GM12878 (cell line): ENCODE measurements around the gene FANCI. TPM values are rescaled to one million over a fixed set of nuclear protein-coding genes. Genes with fewer than 3 reads are reported as not detected.

Source experiments
- ATAC-seq: fragments of 200-7000 bp; cut with Tn5 transposase; 3 replicates; pipeline ENCODE4 v1.9.1; 2020; ENCODE audit warnings: mild to moderate bottlenecking, moderate library complexity
- BruUV-seq: library from RNA; stranded (reverse); fragments of 400-500 nt; replicated peaks from 2 replicates; lab custom pipeline; 2021; lab: Mats Ljungman, UMichigan
- CTCF ChIA-PET: fragments of 300-600 bp; sonication (Branson Sonifier 250); formaldehyde crosslinking; extraction: SDS; loops from one replicate; lab custom pipeline; 2021; ENCODE audit warnings: inconsistent platforms; lab: Yijun Ruan, JAX
- POLR2A ChIA-PET: fragments of 350-600 bp; formaldehyde crosslinking; extraction: SDS; loops from one replicate; lab custom pipeline; 2021; ENCODE audit warnings: inconsistent platforms; lab: Charles Lee
- RAD21 ChIA-PET: fragments of 300-600 bp; sonication (Branson Sonifier 250); formaldehyde crosslinking; loops from one replicate; lab custom pipeline; 2023; ENCODE audit warnings: antibody characterized with exemption; ENCODE audit not compliant: unreplicated experiment; lab: Charles Lee
- SMC1A ChIA-PET: fragments of 300-600 bp; sonication (Branson Sonifier 250); formaldehyde crosslinking; loops from one replicate; lab custom pipeline; 2023; ENCODE audit not compliant: unreplicated experiment, uncharacterized antibody; lab: Charles Lee
- DNase-seq: peaks from one replicate; pipeline ENCODE4 v3.0.0-alpha.2; 2011; ENCODE audit warnings: low read depth, low spot score
- FAIRE-seq: peaks from 3 replicates; lab custom pipeline; 2011; peaks lifted over from hg19 to GRCh38; lab: Jason Lieb, UNC
- H2AFZ ChIP-seq: 2 replicates; pipeline ENCODE4 v1.6.0; 2011; ENCODE audit warnings: low read depth, low read length, control low read depth; ENCODE audit not compliant: control insufficient read depth
- H3K27ac ChIP-seq: 2 replicates; pipeline ENCODE4 v1.5.1; 2011; ENCODE audit warnings: control low read depth; ENCODE audit not compliant: control insufficient read depth, insufficient read depth
- H3K27me3 ChIP-seq, 2 experiments: replicated peaks in 1 of 2; 2 replicates each; pipeline versions ENCODE4 v1.6.0 to v1.6.1; 2011; ENCODE audit warnings: low read length in 1 of 2; ENCODE audit not compliant: control insufficient read depth in 2 of 2, insufficient read depth in 2 of 2
- H3K36me3 ChIP-seq, 2 experiments: 2 replicates each; pipeline ENCODE4 v1.5.1; 2011; ENCODE audit warnings: low read length in 1 of 2; ENCODE audit not compliant: control insufficient read depth in 2 of 2, insufficient read depth in 2 of 2
- H3K4me1 ChIP-seq: 2 replicates; pipeline ENCODE4 v1.6.1; 2011; ENCODE audit warnings: mild to moderate bottlenecking, low read length, moderate library complexity, mixed read lengths; ENCODE audit not compliant: control insufficient read depth, insufficient read depth
- H3K4me2 ChIP-seq: 2 replicates; pipeline ENCODE4 v1.6.0; 2011; ENCODE audit warnings: control low read depth; ENCODE audit not compliant: control insufficient read depth, insufficient read depth
- H3K4me3 ChIP-seq: fragments of 200-600 bp; sonication (generic); 2 replicates; pipeline ENCODE4 v1.5.1; 2016
- H3K79me2 ChIP-seq: 2 replicates; pipeline ENCODE4 v1.6.0; 2011; ENCODE audit warnings: low read length; ENCODE audit not compliant: control insufficient read depth, insufficient read depth
- H3K9ac ChIP-seq: 2 replicates; pipeline ENCODE4 v1.8.0; 2011; ENCODE audit warnings: low read length, control low read depth, mixed read lengths; ENCODE audit not compliant: control insufficient read depth, insufficient read depth
- H3K9me3 ChIP-seq: replicated peaks from 3 replicates; pipeline ENCODE4 v1.5.1; 2011; ENCODE audit warnings: mild to moderate bottlenecking, low read length; ENCODE audit not compliant: control insufficient read depth, insufficient read depth
- H4K20me1 ChIP-seq: 2 replicates; pipeline ENCODE4 v1.6.0; 2011; ENCODE audit not compliant: control insufficient read depth, insufficient read depth
- CEBPB ChIP-seq, 2 experiments: fragments of 150-350 bp in 1 of 2; IDR thresholded peaks; 2 replicates each; pipeline ENCODE4 v1.6.1; 2012 to 2014; ENCODE audit warnings: low read depth in 2 of 2, low read length in 2 of 2, borderline replicate concordance in 1 of 2, inconsistent platforms in 1 of 2
- HDGF ChIP-seq: fragments of 450-650 bp; IDR thresholded peaks from 2 replicates; pipeline ENCODE4 v1.6.1; 2016; ENCODE audit warnings: antibody characterized with exemption
- IKZF1 ChIP-seq: fragments of 450-650 bp; conservative IDR thresholded peaks from 2 replicates; pipeline ENCODE4 v1.6.1; 2017; ENCODE audit warnings: antibody characterized with exemption, mild to moderate bottlenecking
- IRF4 ChIP-seq: IDR thresholded peaks from 2 replicates; pipeline ENCODE4 v1.6.1; 2011; ENCODE audit warnings: low read depth, low read length
- NR2F1 ChIP-seq: fragments of 450-650 bp; conservative IDR thresholded peaks from 2 replicates; pipeline ENCODE4 v1.6.1; 2017; ENCODE audit warnings: mild to moderate bottlenecking
- POLR2AphosphoS2 ChIP-seq: IDR thresholded peaks from 2 replicates; pipeline ENCODE4 v1.6.1; 2011; ENCODE audit warnings: low read depth, mild to moderate bottlenecking, low read length, improper control_type of control experiment, moderate library complexity
- RAD21 ChIP-seq: IDR thresholded peaks from 2 replicates; pipeline ENCODE4 v1.6.1; 2011; ENCODE audit warnings: mild to moderate bottlenecking, low read depth, low read length, moderate library complexity; ENCODE audit not compliant: insufficient read depth
- SMAD1 ChIP-seq: fragments of 450-650 bp; IDR thresholded peaks from 2 replicates; pipeline ENCODE4 v1.6.1; 2018; ENCODE audit warnings: mild to moderate bottlenecking, low read depth; ENCODE audit not compliant: partially characterized antibody
- WRNIP1 ChIP-seq: IDR thresholded peaks from 2 replicates; pipeline ENCODE4 v1.6.1; 2011; ENCODE audit warnings: low read depth, low read length, improper control_type of control experiment, borderline replicate concordance
- ZSCAN29 ChIP-seq: fragments of 450-650 bp; IDR thresholded peaks from 2 replicates; pipeline ENCODE4 v1.6.1; 2017; ENCODE audit warnings: mild to moderate bottlenecking, moderate library complexity
- WGBS: methylation state at CpG from one replicate; pipeline ENCODE4 v1.1.6; 2016; ENCODE audit warnings: low lambda C conversion rate; ENCODE audit not compliant: insufficient replicate concordance, insufficient coverage; ENCODE audit errors: missing lambda C conversion rate; 5-methylcytosine and 5-hydroxymethylcytosine counted together
- in situ Hi-C: fragments of 300-500 bp; cut with MboI; formaldehyde crosslinking; loops from 9 replicates; pipeline ENCODE4 v1.14.3; 2018; ENCODE audit warnings: mixed read lengths
- intact Hi-C: fragments of 100-400 bp; cut with micrococcal nuclease; formaldehyde crosslinking; loops from one replicate; pipeline ENCODE4 v1.14.2; 2022; ENCODE audit not compliant: unreplicated experiment
- polyA plus RNA-seq, 11 experiments: library from polyadenylated mRNA; depleted of rRNA in 4 of 11; unstranded in 6 of 11; stranded (reverse) in 5 of 11; fragments of >200 nt; fragmentation: Nextera tagmentation in 4 of 11; fragmentation: Illumina TruSeq in 1 of 11; extraction: Ambion mirVana in 4 of 11; extraction: Trizol in 1 of 11; gene quantifications; 1 replicate in 1 of 11; 2 replicates in 10 of 11; pipeline versions ENCODE4 v1.2.1 to v1.2.3, GENCODE V29; 2011 to 2016; ENCODE audit warnings: inconsistent platforms in 2 of 11, missing spikeins in 2 of 11, low read depth in 1 of 11
- total RNA-seq, 4 experiments: library from RNA; depleted of rRNA in 3 of 4; stranded (reverse); fragments of >200 nt in 3 of 4; fragmentation: Illumina TruSeq in 1 of 4; extraction: Trizol in 1 of 4; gene quantifications; 2 replicates each; pipeline versions ENCODE4 v1.2.1 to v1.2.3, GENCODE V29; 2013 to 2021
- TF ChIP-seq, protein P1 (sequence below): IDR thresholded peaks from 2 replicates; pipeline ENCODE4 v1.6.1; 2011; ENCODE audit warnings: low read depth, low read length, improper control_type of control experiment, borderline replicate concordance
- TF ChIP-seq, protein P2 (sequence below): IDR thresholded peaks from 2 replicates; pipeline ENCODE4 v1.6.1; 2012; ENCODE audit warnings: improper control_type of control experiment, low read depth, low read length; ENCODE audit not compliant: insufficient replicate concordance
- TF ChIP-seq, protein P3 (sequence below): IDR thresholded peaks from 2 replicates; pipeline ENCODE4 v1.6.1; 2012; ENCODE audit warnings: low read depth, low read length, improper control_type of control experiment
- TF ChIP-seq, protein P4 (sequence below): fragments of 450-650 bp; formaldehyde crosslinking; IDR thresholded peaks from 2 replicates; pipeline ENCODE4 v1.4.0; 2022; ENCODE audit warnings: mild to moderate bottlenecking, moderate library complexity

Gene FANCI
- total and polyA plus RNA-seq, 10 of the 15 experiments (the other 5 are each of a cell fraction or from before 2014, with no cell fraction given) = 38.1 to 129 (median 82.4) TPM

DNA sequence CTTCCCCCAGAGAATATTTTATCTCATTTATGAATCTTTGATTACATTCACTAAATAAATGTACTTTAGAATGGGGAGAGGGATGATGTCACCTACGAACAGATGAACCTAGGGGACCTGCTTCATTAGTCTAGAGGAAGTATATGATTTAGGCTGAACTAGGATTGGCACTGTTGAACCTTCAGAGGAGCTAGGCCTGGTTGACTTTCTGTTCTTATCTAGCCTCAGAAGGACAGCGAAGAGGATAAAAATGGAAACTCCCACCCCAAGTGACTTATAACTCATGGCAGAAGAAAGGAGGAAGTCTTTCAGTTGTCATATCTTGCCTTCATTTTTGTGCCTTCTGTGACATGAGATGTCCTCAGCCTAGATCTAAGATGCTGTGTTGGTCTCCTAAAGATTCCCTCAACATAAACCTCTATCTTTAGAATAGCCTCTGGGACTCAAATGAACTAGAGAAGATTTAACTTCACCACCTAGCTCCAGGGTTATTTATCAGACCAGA, 48.2 kb downstream of the FANCI start:
- H3K4me1 ChIP-seq = no peaks in the 10 kb centered on the region
- H3K79me2 ChIP-seq = no peaks in the 10 kb centered on the region
- RAD21 ChIA-PET = no interaction called here
- H4K20me1 ChIP-seq = no peaks in the 10 kb centered on the region
- H3K4me2 ChIP-seq = no peak overlapping the region
- H3K4me3 ChIP-seq = no peak overlapping the region
- H3K9ac ChIP-seq = no peak overlapping the region
- H3K36me3 ChIP-seq = peaks cover 8 to 12% of the 10 kb centered on the region in 2 experiments
- FAIRE-seq (no peak), ATAC-seq (no peak), DNase-seq (no peak)
- H3K27me3 ChIP-seq = no peaks in the 10 kb centered on the region
- no peaks in the 10 kb centered on the region for H3K9me3 ChIP-seq
- SMC1A ChIA-PET = no interaction called here
- H3K27ac ChIP-seq = no peak overlapping the region
- intact Hi-C loops = no loop called here
- POLR2A ChIA-PET = no interaction called here
- CTCF ChIA-PET = interaction anchor here (1.1 kb wide), 1 partner anchor 68 kb away, joined by 5 read pairs; no protein-coding TSS in a partner anchor
- WGBS = 50% methylated on average over 2 of the region's 2 CpGs
- H2AFZ ChIP-seq = no peak overlapping the region
- in situ Hi-C loops = no loop called here
- BruUV-seq = no TSS peak
- TF ChIP-seq IKZF1 (no peak), IRF4 (no peak), WRNIP1 (no peak), ZSCAN29 (no peak), POLR2AphosphoS2 (no peak), NR2F1 (no peak), SMAD1 (no peak), HDGF (no peak), CEBPB (IDR thresholded peaks at IDR 0.05; ENCODE audit: borderline replicate concordance in 1 of 2, low read depth in 2 of 2, low read length in 2 of 2) (no peak), RAD21 (no peak)
- TF ChIP-seq, protein P1, sequence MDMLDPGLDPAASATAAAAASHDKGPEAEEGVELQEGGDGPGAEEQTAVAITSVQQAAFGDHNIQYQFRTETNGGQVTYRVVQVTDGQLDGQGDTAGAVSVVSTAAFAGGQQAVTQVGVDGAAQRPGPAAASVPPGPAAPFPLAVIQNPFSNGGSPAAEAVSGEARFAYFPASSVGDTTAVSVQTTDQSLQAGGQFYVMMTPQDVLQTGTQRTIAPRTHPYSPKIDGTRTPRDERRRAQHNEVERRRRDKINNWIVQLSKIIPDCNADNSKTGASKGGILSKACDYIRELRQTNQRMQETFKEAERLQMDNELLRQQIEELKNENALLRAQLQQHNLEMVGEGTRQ = no peak
- TF ChIP-seq, protein P2, sequence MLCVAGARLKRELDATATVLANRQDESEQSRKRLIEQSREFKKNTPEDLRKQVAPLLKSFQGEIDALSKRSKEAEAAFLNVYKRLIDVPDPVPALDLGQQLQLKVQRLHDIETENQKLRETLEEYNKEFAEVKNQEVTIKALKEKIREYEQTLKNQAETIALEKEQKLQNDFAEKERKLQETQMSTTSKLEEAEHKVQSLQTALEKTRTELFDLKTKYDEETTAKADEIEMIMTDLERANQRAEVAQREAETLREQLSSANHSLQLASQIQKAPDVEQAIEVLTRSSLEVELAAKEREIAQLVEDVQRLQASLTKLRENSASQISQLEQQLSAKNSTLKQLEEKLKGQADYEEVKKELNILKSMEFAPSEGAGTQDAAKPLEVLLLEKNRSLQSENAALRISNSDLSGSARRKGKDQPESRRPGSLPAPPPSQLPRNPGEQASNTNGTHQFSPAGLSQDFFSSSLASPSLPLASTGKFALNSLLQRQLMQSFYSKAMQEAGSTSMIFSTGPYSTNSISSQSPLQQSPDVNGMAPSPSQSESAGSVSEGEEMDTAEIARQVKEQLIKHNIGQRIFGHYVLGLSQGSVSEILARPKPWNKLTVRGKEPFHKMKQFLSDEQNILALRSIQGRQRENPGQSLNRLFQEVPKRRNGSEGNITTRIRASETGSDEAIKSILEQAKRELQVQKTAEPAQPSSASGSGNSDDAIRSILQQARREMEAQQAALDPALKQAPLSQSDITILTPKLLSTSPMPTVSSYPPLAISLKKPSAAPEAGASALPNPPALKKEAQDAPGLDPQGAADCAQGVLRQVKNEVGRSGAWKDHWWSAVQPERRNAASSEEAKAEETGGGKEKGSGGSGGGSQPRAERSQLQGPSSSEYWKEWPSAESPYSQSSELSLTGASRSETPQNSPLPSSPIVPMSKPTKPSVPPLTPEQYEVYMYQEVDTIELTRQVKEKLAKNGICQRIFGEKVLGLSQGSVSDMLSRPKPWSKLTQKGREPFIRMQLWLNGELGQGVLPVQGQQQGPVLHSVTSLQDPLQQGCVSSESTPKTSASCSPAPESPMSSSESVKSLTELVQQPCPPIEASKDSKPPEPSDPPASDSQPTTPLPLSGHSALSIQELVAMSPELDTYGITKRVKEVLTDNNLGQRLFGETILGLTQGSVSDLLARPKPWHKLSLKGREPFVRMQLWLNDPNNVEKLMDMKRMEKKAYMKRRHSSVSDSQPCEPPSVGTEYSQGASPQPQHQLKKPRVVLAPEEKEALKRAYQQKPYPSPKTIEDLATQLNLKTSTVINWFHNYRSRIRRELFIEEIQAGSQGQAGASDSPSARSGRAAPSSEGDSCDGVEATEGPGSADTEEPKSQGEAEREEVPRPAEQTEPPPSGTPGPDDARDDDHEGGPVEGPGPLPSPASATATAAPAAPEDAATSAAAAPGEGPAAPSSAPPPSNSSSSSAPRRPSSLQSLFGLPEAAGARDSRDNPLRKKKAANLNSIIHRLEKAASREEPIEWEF = no peak
- TF ChIP-seq, protein P3, sequence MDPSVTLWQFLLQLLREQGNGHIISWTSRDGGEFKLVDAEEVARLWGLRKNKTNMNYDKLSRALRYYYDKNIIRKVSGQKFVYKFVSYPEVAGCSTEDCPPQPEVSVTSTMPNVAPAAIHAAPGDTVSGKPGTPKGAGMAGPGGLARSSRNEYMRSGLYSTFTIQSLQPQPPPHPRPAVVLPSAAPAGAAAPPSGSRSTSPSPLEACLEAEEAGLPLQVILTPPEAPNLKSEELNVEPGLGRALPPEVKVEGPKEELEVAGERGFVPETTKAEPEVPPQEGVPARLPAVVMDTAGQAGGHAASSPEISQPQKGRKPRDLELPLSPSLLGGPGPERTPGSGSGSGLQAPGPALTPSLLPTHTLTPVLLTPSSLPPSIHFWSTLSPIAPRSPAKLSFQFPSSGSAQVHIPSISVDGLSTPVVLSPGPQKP = no peak
- TF ChIP-seq, protein P4, sequence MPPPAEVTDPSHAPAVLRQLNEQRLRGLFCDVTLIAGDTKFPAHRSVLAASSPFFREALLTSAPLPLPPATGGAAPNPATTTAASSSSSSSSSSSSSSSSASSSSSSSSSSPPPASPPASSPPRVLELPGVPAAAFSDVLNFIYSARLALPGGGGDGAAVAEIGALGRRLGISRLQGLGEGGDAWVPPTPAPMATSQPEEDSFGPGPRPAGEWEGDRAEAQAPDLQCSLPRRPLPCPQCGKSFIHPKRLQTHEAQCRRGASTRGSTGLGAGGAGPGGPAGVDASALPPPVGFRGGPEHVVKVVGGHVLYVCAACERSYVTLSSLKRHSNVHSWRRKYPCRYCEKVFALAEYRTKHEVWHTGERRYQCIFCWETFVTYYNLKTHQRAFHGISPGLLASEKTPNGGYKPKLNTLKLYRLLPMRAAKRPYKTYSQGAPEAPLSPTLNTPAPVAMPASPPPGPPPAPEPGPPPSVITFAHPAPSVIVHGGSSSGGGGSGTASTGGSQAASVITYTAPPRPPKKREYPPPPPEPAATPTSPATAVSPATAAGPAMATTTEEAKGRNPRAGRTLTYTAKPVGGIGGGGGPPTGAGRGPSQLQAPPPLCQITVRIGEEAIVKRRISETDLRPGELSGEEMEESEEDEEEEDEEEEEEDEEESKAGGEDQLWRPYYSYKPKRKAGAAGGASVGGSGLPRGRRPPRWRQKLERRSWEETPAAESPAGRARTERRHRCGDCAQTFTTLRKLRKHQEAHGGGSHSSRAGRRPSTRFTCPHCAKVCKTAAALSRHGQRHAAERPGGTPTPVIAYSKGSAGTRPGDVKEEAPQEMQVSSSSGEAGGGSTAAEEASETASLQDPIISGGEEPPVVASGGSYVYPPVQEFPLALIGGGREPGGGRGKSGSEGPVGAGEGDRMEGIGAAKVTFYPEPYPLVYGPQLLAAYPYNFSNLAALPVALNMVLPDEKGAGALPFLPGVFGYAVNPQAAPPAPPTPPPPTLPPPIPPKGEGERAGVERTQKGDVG (CRISPR knock-in tag) = no peak
